Natural killer cell (primary cell): ENCODE data around the gene CD40LG. TPM values are rescaled to one million over a fixed set of nuclear protein-coding genes. Genes with fewer than 3 reads are reported as not detected.

ENCODE experiments used
- ATAC-seq, 3 donors: fragments of 150-1000 bp in 2 of 3; fragments of 200-7000 bp in 1 of 3; cut with Tn5 transposase; 1 replicate in 1 of 3; 2 replicates in 2 of 3; pipeline ENCODE4 v1.10.0; 2021; ENCODE audit warnings: mild to moderate bottlenecking in 2 of 3, moderate library complexity in 2 of 3
- DNase-seq, 2 donors: peaks; one replicate each; pipeline versions ENCODE4 v3.0.0 to v3.0.0-alpha.2; 2013 to 2021; ENCODE audit warnings: mixed read lengths in 1 of 2
- H3K27ac ChIP-seq: one replicate; pipeline ENCODE4 v1.5.1; 2013; ENCODE audit warnings: mild to moderate bottlenecking, low read length
- H3K27me3 ChIP-seq: one replicate; pipeline ENCODE4 v1.6.1; 2013; ENCODE audit warnings: low read length; ENCODE audit not compliant: control insufficient read depth, insufficient read depth
- H3K36me3 ChIP-seq: one replicate; pipeline ENCODE4 v1.6.1; 2013; ENCODE audit warnings: low read length; ENCODE audit not compliant: control insufficient read depth, insufficient read depth
- H3K4me1 ChIP-seq: one replicate; pipeline ENCODE4 v1.6.1; 2013; ENCODE audit warnings: low read length; ENCODE audit not compliant: control insufficient read depth, insufficient read depth
- H3K4me3 ChIP-seq: one replicate; pipeline ENCODE4 v1.5.1; 2013; ENCODE audit warnings: low read length
- H3K9me3 ChIP-seq: one replicate; pipeline ENCODE4 v1.6.1; 2013; ENCODE audit warnings: low read length; ENCODE audit not compliant: control insufficient read depth, insufficient read depth
- H3K27ac Mint-ChIP-seq, 2 donors: one replicate each; pipeline ENCODE4 v1.8.0; 2022; ENCODE audit warnings: mild to moderate bottlenecking in 2 of 2, mixed read lengths in 2 of 2, moderate library complexity in 1 of 2
- H3K27me3 Mint-ChIP-seq, 2 donors: one replicate each; pipeline ENCODE4 v1.8.0; 2022; ENCODE audit warnings: low read depth in 2 of 2, mixed read lengths in 2 of 2
- H3K36me3 Mint-ChIP-seq: one replicate; pipeline ENCODE4 v1.8.0; 2022; ENCODE audit warnings: mixed read lengths
- H3K4me1 Mint-ChIP-seq, 2 donors: one replicate each; pipeline ENCODE4 v1.8.0; 2022; ENCODE audit warnings: mixed read lengths in 2 of 2
- H3K4me3 Mint-ChIP-seq: one replicate; pipeline ENCODE4 v1.8.0; 2022; ENCODE audit warnings: mild to moderate bottlenecking, moderate library complexity, mixed read lengths
- H3K9me3 Mint-ChIP-seq, 2 donors: one replicate each; pipeline ENCODE4 v1.8.0; 2022; ENCODE audit warnings: mixed read lengths in 2 of 2
- CTCF ChIP-seq: fragments of 200-600 bp; IDR thresholded peaks from one replicate; pipeline ENCODE4 v1.8.0; 2022; ENCODE audit warnings: antibody characterized with exemption
- WGBS: methylation state at CpG from one replicate; pipeline ENCODE4 v1.1.7; 2013; ENCODE audit warnings: missing lambda C conversion rate; ENCODE audit not compliant: insufficient coverage; 5-methylcytosine and 5-hydroxymethylcytosine counted together
- intact Hi-C: fragments of 100-400 bp; cut with micrococcal nuclease; formaldehyde crosslinking; loops from one replicate; pipeline ENCODE4 v1.14.2; 2022
- total RNA-seq, 4 donors: library from RNA; stranded (reverse); fragments of 120-200 nt in 1 of 4; gene quantifications; one replicate each; pipeline versions ENCODE4 v1.2.3 to v1.2.4, GENCODE V29; 2013 to 2022

Gene CD40LG
- 1 to 10 TPM in 1 of 3 donors, under 1 TPM in 1, not detected in 1; 0.77 to 1.5 TPM for total RNA-seq
- total RNA-seq (2013): 11.5 TPM

DNA sequence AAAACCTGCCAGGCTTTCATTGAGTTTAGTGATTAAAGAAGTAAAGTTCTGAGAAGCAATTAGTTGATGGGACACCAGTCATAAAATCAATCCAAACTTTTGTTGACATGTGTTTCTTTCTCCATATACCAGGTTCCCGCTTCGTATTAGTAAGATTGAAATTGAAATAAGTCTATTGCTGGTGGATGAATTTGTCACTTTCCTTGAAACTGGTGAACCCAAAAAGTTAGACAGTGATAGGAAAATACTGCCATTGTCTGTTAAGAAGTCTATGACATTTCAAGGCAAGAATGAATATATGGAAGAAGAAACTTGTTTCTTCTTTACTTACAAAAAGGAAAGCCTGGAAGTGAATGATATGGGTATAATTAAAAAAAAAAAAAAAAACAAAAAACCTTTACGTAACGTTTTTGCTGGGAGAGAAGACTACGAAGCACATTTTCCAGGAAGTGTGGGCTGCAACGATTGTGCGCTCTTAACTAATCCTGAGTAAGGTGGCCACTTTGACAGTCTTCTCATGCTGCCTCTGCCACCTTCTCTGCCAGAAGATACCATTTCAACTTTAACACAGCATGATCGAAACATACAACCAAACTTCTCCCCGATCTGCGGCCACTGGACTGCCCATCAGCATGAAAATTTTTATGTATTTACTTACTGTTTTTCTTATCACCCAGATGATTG, at the start of gene CD40LG:
CD40LG (plus strand) TSS at position 482 of the 684 bp plus-strand sequence; CDS start at position 573, 91 bp downstream.
- Histone ChIP-seq H3K27ac (no peak within 1 kb of the TSS), H3K27me3 (no peaks in the 10 kb centered on the region), H3K4me1 (peaks cover 6% of the 10 kb centered on the region), H3K36me3 (no peaks in the 10 kb centered on the region), H3K9me3 (no peaks in the 10 kb centered on the region), H3K4me3 (peak within 1 kb of the TSS; percentile 24)
- DNase-seq: peak in 1 of 2 donors; percentile 53
- 59% methylated on average over 5 of the region's 10 CpGs for WGBS
- Mint-ChIP-seq H3K27ac (no peak within 1 kb of the TSS), H3K36me3 (no peaks in the 10 kb centered on the region), H3K4me1 (peaks cover 8 to 14% of the 10 kb centered on the region in 2 donors), H3K4me3 (peak within 1 kb of the TSS; percentile 59), H3K9me3 (no peaks in the 10 kb centered on the region), H3K27me3 (peaks cover 0 to 5% of the 10 kb centered on the region in 2 donors)
- intact Hi-C loops: no loop called here
- TF ChIP-seq CTCF: no peak
- ATAC-seq: no peak

- H3K9me3 Mint-ChIP-seq: no peaks in the 10 kb centered on the region
- no peak for ATAC-seq
- no peaks in the 10 kb centered on the region for H3K9me3 ChIP-seq
- no peak overlapping the region for H3K4me3 Mint-ChIP-seq
- H3K4me3 ChIP-seq: no peak overlapping the region
- H3K27me3 ChIP-seq: no peaks in the 10 kb centered on the region
- peak in 1 of 2 donors; percentile 60 for DNase-seq
- TF ChIP-seq CTCF: no peak
- no peaks in the 10 kb centered on the region for H3K36me3 Mint-ChIP-seq
- 91% methylated on average over 5 of the region's 8 CpGs for WGBS
- H3K27me3 Mint-ChIP-seq: peaks cover 6 to 44% of the 10 kb centered on the region in 2 donors
- H3K4me1 ChIP-seq: peaks cover 6% of the 10 kb centered on the region
- no peak overlapping the region for H3K27ac Mint-ChIP-seq
- peaks cover 5% of the 10 kb centered on the region in 2 donors for H3K4me1 Mint-ChIP-seq
- H3K36me3 ChIP-seq: no peaks in the 10 kb centered on the region
- intact Hi-C loops: no loop called here
- H3K27ac ChIP-seq: no peak overlapping the region
Measured at GRCh38 chrX:136598631-136599030, 49.3 kb upstream of the CD40LG start.

- peaks cover 6% of the 10 kb centered on the region for H3K4me1 ChIP-seq
- no peak overlapping the region for H3K27ac Mint-ChIP-seq
- H3K36me3 Mint-ChIP-seq: no peaks in the 10 kb centered on the region
- no peaks in the 10 kb centered on the region for H3K9me3 ChIP-seq
- H3K4me3 Mint-ChIP-seq: no peak overlapping the region
- no peak for TF ChIP-seq CTCF
- no peaks in the 10 kb centered on the region for H3K36me3 ChIP-seq
- DNase-seq (no peak), ATAC-seq (no peak)
- H3K4me3 ChIP-seq: no peak overlapping the region
- H3K27ac ChIP-seq: no peak overlapping the region
- WGBS: no CpG with 5 or more reads among the region's 1 CpG
- no peaks in the 10 kb centered on the region for H3K27me3 ChIP-seq
- H3K27me3 Mint-ChIP-seq: peaks cover 0 to 32% of the 10 kb centered on the region in 2 donors
- intact Hi-C loops: no loop called here
- peaks cover 7 to 11% of the 10 kb centered on the region in 2 donors for H3K4me1 Mint-ChIP-seq
- no peaks in the 10 kb centered on the region for H3K9me3 Mint-ChIP-seq
Measured at GRCh38 chrX:136600059-136600458, 47.9 kb upstream of the CD40LG start.

DNA sequence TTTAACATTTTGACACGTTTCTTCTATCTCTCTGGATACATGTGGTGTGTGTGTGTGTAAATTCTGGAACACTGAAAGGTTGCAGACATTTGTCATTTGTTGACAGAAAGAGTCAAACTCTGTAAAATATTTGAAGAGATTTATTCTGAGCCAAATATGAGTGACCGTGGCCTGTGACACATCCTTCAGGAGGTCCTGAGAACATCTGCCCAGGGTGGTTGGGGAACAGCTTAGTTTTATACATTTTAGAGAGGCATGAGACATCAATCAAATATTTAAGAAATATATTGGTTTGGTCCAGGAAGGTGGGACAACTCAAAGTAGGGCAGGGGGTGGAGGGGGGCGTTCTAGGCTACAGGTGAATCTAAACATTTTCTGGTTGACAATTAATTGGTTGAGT, 40.7 kb upstream of the CD40LG start:
- Mint-ChIP-seq H3K4me1 (peaks cover 17 to 20% of the 10 kb centered on the region in 2 donors), H3K27ac (no peak overlapping the region), H3K9me3 (no peaks in the 10 kb centered on the region), H3K27me3 (peaks cover 0 to 31% of the 10 kb centered on the region in 2 donors), H3K4me3 (no peak overlapping the region), H3K36me3 (no peaks in the 10 kb centered on the region)
- Histone ChIP-seq H3K4me3 (no peak overlapping the region), H3K4me1 (peaks cover 16% of the 10 kb centered on the region), H3K36me3 (no peaks in the 10 kb centered on the region), H3K27ac (no peak overlapping the region), H3K27me3 (no peaks in the 10 kb centered on the region), H3K9me3 (no peaks in the 10 kb centered on the region)
- intact Hi-C loops: no loop called here
- ATAC-seq (no peak), DNase-seq (no peak)
- no peak for TF ChIP-seq CTCF
- WGBS: 82% methylated on average over 2 of the region's 3 CpGs
